ENCODE data around the gene NPAS2.

Gene NPAS2

GRCh38 chr2:100910111-100910510, 90.2 kb downstream of the NPAS2 start:
- DNase-seq = no peak

DNA sequence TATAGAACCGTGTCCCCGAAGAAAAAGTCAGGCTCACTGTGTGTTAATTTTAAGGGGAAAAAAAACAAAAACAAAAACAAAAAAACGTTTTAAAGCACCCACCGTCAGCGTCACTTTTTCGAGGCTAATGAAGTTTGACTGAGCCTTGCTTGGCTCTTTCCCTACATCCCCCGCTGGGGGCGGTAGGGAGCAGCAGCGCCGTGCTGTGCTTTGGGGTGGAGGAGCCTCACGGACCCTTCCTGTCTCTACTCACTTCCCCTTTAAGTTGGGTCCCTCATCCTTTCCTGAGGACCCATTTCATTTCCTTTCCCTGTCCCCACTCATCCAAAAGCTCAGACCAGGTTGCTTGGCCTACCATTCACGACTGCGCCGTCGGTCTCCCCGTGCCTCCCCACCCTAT, 99.4 kb downstream of the NPAS2 start:
- peak in 2 of 3 donors; percentile 14 to 26 for DNase-seq

DNA sequence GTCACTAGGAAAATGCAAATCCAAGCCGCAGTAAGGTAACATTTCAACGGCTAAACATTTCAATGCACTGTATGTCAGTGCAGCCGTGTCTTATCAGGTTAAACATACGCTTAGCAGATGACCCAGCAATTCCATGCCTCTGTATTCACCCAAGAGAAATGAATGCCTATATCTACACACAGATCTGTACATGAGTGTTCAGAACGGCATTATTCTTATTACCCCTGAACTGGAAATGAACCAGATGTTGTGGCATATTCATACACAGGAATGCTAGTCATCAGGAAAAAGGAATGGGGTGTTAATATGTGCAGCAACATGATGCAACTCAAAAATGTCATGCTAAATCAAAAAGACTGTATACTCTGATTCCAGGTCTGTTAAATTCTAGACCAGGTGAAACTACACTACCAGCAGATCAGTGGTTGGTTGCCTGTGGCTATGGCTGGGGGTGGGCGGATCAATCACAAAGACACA, 101.8 kb downstream of the NPAS2 start:
- no peak for DNase-seq

DNA sequence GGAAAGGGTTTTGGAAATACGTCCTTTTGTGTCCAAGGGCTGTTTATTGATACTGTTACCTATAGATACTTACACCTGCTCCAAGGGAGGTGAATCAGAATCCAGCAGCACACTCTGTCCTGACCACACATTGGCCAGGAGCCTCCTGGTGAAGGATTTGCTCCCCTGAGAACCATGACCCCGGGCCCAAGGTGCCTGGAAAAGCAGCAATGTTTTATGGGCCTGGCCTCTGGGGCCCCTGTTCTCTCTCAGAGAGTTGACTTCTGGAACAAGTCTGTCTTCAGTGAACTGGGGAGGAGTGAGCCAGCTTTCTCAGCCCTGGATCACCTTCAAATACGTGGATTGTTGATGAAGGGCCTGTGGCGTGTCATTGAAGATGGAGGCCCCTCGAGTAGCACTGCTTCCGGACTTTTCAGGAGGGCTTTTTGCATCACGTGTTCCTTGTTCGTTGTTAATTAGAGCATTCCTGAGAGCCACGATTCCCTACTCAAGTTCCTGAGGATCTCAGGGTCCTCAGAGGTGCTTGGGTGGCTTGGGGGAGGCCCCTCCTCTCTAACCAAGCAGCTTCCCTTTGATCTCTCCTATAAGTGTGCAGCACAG, 103.6 kb downstream of the NPAS2 start:
- no peak for DNase-seq

DNA sequence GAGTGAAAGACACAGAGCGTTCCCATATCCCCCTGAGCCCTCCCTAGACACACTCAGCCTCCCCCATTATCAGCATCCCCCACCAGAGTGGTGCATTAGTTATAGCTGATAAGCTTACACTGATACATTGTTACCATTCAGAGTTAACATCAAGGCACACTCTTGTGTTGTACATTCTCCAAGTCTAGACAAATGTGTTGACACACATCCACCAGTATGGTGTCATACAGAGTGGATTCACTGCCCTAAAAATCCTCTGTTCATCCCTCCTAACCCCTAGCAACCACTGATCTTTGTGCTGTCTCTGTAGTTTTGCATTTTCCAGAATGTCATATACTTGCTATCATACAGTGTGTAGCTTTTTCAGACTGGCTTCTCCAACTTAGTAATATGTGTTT, 104.2 kb downstream of the NPAS2 start:
- DNase-seq = no peak

DNA sequence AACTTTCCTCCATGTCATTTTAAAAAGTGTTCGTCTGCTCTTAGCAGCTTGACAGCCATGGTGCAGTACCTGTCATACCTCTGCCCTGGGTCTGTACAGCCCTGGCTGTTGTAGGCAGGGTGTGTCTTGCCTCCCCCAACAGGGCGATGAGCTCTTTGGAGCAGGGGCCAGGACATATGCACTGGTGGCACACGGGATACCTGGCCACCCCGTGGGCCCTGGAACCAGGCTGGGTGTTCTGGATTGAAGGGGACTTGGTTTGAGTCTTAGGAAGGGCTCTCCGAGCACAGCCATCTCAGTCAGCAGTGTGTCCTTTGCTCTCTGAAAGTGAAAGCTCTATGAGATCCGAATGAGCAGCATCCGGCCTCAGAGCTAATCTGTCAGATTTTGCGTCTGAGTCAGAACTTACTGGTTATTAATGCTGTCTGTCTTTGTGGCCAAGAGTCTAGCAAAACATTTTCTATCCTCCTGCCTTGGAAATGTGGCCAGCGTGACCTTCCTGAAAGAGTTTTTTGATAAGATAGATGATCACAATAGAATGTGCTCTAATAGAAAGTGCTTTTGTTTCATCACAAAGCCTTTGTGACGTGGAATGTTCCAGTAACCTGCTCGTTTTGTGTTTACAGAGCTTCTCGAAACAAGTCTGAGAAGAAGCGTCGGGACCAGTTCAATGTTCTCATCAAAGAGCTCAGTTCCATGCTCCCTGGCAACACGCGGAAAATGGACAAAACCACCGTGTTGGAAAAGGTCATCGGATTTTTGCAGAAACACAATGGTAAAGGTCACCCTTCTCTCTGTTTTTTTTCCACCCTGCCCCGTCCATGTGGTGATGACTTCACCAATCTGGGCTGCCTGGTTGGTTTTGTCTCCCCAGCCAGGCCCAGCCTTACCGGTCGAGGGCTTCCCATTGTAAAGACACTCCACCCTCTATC, 104.8 kb downstream of the NPAS2 start:
- DNase-seq = no peak

- no peak for DNase-seq
Measured at GRCh38 chr2:100928235-100928634, 108.3 kb downstream of the NPAS2 start.

DNA sequence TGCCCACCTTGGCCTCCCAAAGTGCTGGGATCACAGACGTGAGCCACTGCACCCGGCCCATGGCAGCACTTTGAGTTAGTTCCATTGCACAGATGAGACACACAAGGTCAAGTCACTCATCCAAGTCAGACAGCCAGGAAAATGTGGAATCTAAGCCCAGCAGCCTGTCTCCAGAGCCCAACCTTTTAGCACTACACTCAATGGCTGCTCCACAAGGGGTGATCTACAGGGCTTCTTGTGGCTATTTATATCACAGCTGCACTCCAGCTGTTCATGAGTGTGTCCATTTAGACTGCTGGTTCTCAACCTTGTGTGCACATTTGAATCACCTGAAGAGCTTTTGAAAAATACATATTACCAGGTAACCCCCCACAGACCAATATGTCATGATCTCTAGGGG, 109.2 kb downstream of the NPAS2 start:
- no peak for DNase-seq

- DNase-seq = no peak
Measured at GRCh38 chr2:100934504-100935371, 114.8 kb downstream of the NPAS2 start.

- no peak for DNase-seq
Measured at GRCh38 chr2:100935372-100935752, 115.4 kb downstream of the NPAS2 start.

- no peak for DNase-seq
Measured at GRCh38 chr2:100936070-100936741, 116.3 kb downstream of the NPAS2 start.

DNA sequence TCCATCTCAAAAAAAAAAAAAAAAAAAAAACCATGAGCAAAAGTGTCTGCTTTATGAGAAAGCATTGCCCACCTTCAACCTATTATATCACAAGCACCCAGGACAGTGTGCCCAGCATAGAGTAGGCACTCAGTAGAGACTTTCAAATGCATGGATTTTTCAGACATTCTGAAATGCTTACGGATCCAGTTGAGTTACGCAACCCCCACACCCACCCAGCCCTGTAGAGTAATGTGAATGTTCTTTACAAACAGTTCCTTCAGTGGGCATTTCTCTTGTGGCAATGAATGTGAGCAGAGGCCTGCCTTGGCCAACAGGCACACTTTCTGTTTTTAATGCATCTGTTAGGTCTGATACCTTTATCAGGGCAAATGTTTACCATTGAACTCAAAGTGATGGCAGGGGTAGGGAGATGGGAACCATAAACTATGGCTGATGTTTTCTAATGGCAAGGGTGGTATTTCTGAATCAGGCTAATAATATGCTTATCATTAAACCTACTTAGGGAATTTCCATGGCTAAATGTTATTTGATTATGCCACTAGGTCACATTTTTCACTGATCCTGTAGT, 117.1 kb downstream of the NPAS2 start:
- DNase-seq = peak in 1 of 3 donors; percentile 9

DNA sequence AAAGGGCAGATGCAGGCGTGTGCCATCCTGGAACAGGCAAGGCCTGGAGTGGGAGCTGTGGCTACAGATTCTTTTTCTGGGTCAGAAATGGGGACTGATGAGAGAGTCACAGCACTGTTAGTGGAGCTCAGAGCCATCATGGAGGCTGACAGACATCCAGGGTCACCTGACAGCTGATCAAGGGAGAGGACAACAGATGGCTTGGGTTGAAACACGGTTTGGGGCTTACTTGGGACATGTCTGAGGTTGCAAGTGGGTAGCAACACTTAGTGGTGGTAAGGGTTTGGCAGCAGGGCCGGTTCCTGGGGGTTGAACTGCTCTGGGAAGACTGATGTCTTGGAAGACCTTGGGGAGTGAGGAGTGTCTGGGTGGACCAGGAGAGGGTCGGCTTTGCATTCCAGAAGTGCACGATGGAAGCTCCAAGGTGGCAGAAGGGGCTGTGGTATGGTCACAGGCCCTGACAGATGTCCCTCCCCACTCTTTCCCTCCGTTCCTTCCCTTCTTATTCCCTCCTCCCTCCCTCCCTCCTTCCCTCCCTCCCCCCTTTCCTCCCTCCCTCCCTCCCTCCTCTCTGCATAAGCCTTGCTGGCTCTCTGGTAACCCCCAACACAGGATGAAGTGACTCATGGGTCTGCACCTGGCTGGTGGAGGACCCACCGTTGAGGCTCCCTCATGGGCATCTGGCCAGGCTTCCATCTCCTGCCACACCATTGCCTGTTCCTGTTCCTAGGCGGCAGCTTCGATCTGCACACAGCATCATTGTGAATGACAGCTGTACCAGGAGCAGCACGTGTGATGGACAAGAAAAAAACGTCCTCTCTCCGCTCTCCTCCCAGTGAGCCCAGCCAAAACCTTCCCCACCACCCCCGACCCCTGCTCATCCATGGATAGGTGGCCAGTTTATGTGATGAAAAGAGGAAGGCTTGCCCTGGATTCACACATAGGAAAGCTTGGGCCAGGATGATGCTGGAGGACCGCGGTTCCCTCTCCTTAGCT, 118.4 kb downstream of the NPAS2 start:
- no peak for DNase-seq

- DNase-seq = no peak
Measured at GRCh38 chr2:100939445-100939844, 119.5 kb downstream of the NPAS2 start.

- DNase-seq = no peak
Measured at GRCh38 chr2:100940240-100940639, 120.3 kb downstream of the NPAS2 start.

GRCh38 chr2:100940766-100941645, 121.1 kb downstream of the NPAS2 start:
- DNase-seq = no peak

DNA sequence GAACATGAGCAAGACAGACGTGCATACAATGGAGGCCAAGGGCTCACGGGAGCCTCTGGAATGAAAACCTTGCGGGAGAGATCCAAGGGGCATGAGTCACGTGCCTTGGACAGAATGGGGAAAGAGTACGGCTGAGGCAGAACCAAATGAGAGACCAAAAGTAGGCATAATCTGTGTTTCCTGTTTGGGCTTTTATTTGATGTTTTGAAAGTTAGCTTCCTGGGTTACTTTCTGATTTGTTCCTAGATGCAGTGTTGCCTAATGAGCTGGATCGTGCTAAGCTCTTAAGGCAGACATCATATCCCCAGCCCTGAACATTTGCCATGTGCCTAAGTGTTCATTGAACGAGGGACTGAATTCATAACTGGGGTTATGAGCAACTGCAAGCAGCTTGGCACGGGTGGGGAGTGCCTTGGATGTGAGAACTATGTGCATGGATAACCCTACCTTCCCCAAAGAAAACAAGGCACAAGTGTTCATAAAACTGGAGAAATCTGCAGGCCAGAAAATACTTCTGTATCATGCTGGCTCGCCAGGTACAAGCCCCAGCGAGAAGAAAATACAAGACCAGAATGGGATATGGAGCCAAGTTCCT, 121.8 kb downstream of the NPAS2 start:
- no peak for DNase-seq

DNA sequence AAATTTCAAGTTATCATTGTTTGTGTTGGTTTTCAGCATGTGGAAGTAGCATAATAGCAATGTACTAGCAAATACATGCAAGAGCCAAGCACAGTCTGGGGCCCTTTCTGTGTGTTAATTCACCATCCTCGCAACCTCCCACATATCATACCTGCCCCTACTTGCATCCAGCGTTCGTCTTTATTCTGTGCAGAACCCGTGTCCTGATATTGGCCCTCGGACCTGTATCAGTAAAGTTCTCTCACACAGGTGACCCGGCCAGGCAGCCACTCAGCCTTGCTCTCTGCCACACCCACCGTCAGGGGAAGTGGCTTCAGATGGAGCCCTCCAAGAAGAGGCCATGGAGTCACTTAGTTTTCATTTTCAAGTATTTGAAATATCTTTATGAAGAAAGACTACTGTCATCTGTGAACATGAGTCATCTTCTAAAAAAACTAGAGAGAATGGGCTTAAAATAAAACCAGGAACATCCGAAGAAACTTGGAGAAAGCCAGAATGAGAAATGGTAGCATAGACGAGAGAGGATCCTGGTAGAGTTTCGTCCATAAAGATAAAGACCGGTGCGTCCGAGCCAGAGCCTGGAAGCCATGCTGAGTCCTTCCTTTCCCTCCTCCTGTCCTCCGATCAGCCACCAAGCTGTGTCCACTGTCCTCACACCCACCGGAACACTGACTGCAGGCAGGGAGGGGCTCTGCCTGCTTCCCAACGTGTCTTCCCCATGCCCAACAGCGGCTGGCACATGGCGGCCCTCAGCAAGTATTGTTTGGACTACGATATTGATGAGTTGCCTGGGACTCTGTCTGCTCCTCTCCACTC, 124.9 kb downstream of the NPAS2 start:
- no peak for DNase-seq

- DNase-seq = no peak
Measured at GRCh38 chr2:100945433-100945740, 125.4 kb downstream of the NPAS2 start.
